GM18505 (cell line): Measurements from ENCODE around the gene VRTN.

Source experiments
- ATAC-seq: cut with Tn5 transposase; IDR thresholded peaks from one replicate; pipeline ENCODE4 v1.9.1; 2021; ENCODE audit not compliant: unreplicated experiment
- POLR2A ChIP-seq: IDR thresholded peaks from 4 replicates; pipeline ENCODE4 v1.6.1; 2011; ENCODE audit warnings: borderline replicate concordance; ENCODE audit not compliant: insufficient read depth, insufficient read length; ENCODE audit errors: extremely low read depth

The VRTN gene

GRCh38 chr14:74391479-74391878, 43.2 kb downstream of the VRTN start:
- no peak for ATAC-seq
- no peak for TF ChIP-seq POLR2A

GRCh38 chr14:74392616-74393570, 44.6 kb downstream of the VRTN start:
- no peak for ATAC-seq
- TF ChIP-seq POLR2A, result no peak

- no peak for TF ChIP-seq POLR2A
- no peak for ATAC-seq
Observed at GRCh38 chr14:74394549-74394948, 46.3 kb downstream of the VRTN start.

- TF ChIP-seq POLR2A, result no peak
- no peak for ATAC-seq
Observed at GRCh38 chr14:74395094-74395493, 46.8 kb downstream of the VRTN start.

GRCh38 chr14:74400031-74400685, 51.9 kb downstream of the VRTN start:
- ATAC-seq, result no peak
- TF ChIP-seq POLR2A, result no peak

- TF ChIP-seq POLR2A, result no peak
- ATAC-seq, result no peak
Observed at GRCh38 chr14:74400919-74401503, 52.7 kb downstream of the VRTN start.

GRCh38 chr14:74401504-74402241, 53.4 kb downstream of the VRTN start:
- TF ChIP-seq POLR2A, result peak; percentile 53
- ATAC-seq, result peak; percentile 76

GRCh38 chr14:74402401-74403251, 54.4 kb downstream of the VRTN start:
- TF ChIP-seq POLR2A, result no peak
- no peak for ATAC-seq

GRCh38 chr14:74403619-74404417, 55.5 kb downstream of the VRTN start:
- no peak for ATAC-seq
- TF ChIP-seq POLR2A, result no peak

GRCh38 chr14:74404435-74404834, 56.2 kb downstream of the VRTN start:
- TF ChIP-seq POLR2A, result no peak

GRCh38 chr14:74405663-74406062, 57.4 kb downstream of the VRTN start:
- no peak for TF ChIP-seq POLR2A
- ATAC-seq, result no peak

More at GRCh38 chr14:74404435-74404834, 56.2 kb downstream of the VRTN start:
- ATAC-seq, result no peak

GRCh38 chr14:74407021-74407800, 58.9 kb downstream of the VRTN start:
- no peak for ATAC-seq

More at GRCh38 chr14:74407021-74407800, 58.9 kb downstream of the VRTN start:
- no peak for TF ChIP-seq POLR2A
